ENCODE data around the gene ODF4.

DNA sequence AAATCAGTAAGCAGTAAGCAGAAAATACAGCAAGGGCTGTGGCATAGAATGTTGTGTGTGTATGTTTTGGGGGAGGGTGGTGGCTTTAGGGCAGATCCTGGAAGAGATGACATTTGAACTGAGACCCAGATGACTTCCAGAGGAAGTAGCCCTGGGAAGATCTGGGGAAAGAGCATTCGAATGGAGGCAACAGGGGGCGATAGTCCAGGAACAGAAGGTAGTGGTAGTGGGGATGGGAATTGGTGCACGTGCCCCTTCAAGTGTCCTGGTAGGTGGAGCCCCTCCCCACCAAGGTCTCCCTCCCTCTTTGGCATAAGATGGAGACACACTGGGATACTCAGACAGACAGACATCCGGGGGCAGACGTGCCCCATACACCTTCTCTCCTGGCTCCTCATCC is 15.5 kb upstream of the ODF4 start:
- TF ChIP-seq, protein P1, sequence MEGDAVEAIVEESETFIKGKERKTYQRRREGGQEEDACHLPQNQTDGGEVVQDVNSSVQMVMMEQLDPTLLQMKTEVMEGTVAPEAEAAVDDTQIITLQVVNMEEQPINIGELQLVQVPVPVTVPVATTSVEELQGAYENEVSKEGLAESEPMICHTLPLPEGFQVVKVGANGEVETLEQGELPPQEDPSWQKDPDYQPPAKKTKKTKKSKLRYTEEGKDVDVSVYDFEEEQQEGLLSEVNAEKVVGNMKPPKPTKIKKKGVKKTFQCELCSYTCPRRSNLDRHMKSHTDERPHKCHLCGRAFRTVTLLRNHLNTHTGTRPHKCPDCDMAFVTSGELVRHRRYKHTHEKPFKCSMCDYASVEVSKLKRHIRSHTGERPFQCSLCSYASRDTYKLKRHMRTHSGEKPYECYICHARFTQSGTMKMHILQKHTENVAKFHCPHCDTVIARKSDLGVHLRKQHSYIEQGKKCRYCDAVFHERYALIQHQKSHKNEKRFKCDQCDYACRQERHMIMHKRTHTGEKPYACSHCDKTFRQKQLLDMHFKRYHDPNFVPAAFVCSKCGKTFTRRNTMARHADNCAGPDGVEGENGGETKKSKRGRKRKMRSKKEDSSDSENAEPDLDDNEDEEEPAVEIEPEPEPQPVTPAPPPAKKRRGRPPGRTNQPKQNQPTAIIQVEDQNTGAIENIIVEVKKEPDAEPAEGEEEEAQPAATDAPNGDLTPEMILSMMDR (IDR thresholded peaks at IDR 0.05), result no peak
- TF ChIP-seq POLR2A (IDR thresholded peaks at IDR 0.05), result no peak

All from uterus (tissue), 2 donors.